ENCODE data around the gene ATP6V1E1.

- TF ChIP-seq CTCF (IDR thresholded peaks at IDR 0.05; ENCODE audit: borderline replicate concordance, extremely low read depth, low read length, poor library complexity, severe bottlenecking) (no peak), EZH2 (IDR thresholded peaks at IDR 0.05; ENCODE audit: borderline replicate concordance, low read depth, low read length, severe bottlenecking) (no peak)
Observed at GRCh38 chr22:17575681-17576080, 52.9 kb downstream of the ATP6V1E1 start.
